Left cardiac atrium (tissue), 4 donors: ENCODE data around the gene TBX1. TPM values are rescaled to one million over a fixed set of nuclear protein-coding genes. Genes with fewer than 3 reads are reported as not detected.

Source experiments
- ATAC-seq, 2 donors: fragments of 200-7000 bp; cut with Tn5 transposase; one replicate each; pipeline ENCODE4 v1.9.1; 2020; ENCODE audit warnings: mild to moderate bottlenecking in 2 of 2, moderate library complexity in 2 of 2
- DNase-seq: peaks from one replicate; pipeline ENCODE4 v3.0.0-alpha.2; 2020
- intact Hi-C, 2 donors: fragments of 100-400 bp; cut with DNase I; formaldehyde crosslinking; loops; one replicate each; pipeline versions ENCODE4 v1.14.1 to v1.15.1; 2022 to 2023
- total RNA-seq, 2 donors: library from RNA; stranded (reverse); fragmentation: NEBNext Ultra II Directional; extraction: Animal tissue kit (Norgen Biotek cat#: 25700); gene quantifications; one replicate each; pipeline ENCODE4 v1.2.1, GENCODE V29; 2021
- donor health status: DM: no; HTN: yes; CAD: no.
- donor health status: DM: no; HTN: yes; CAD: no; lungs with severe emphysema.
- donor health status: DM: yes; HTN: yes; CAD: no.
- donor health status: Dilated cardiomyopathy.

TBX1 gene
- total RNA-seq, 2 donors from 2014 or later = 0.47 to 2.4 TPM

GRCh38 chr22:19748991-19749664 lies 11.4 kb upstream of the TBX1 start:
- intact Hi-C loops = no loop called here
- no peak for DNase-seq

DNA sequence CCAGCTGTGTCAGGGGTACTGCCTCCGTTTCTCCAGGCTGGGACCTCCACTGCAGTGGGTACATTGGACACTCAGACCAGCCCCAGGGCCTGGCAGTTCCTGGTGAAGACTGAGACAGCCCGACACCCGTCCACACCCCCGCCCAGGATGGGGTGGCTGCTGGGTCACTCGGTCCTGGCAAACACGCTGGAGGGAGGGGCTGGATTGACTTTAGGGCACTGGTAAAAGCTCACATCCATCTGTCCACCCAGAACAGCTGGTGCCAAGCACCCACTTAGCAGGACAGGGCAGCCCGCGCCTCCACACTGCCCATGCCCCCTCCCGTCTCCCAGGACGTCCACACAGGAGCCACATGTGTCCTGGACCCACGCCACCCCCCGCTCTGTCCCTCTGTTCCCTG lies 10.7 kb upstream of the TBX1 start:
- ATAC-seq = peak in 1 of 2 donors; percentile 31
- no peak for DNase-seq
- intact Hi-C loops = no loop called here

More at GRCh38 chr22:19748991-19749664, 11.4 kb upstream of the TBX1 start:
- ATAC-seq = no peak

GRCh38 chr22:19750507-19751490 lies 9.8 kb upstream of the TBX1 start:
- no peak for DNase-seq
- intact Hi-C loops = no loop called here
- no peak for ATAC-seq

DNA sequence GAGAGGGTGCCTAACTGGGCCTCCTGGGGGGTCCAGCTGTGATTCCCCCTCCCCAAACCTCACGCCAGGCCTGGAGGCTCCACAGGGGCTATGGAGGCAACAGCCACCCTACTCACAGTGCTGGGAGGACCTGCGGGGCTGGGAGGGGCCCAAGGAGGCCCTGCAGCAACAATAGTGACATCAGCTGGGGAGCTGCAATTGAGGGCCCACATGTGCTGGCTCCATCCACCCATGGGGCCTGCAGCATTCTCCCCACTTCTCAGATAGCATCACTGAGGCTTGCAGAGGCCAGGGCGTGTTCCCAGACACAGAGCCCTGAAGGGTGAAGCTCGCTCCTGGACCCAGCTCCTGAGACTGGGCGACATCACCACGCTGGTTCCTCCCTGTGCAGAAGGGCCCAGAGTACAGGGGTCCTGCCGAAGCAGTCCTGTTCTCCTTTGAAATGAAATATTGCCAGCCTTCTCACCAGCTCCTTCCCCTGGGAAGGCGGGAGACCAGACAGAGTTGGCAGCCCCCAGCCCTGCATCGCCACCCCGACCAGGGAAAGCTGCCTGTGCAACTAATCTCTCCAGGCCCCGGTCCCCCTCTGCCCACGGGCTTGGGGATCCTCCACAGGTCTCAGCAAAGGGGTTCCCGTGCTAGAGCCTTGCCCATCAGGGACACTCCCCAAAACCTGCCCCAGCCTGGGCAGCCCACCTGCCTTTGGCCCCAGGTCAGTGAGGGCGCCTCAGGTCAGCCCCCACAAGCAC lies 8.9 kb upstream of the TBX1 start:
- intact Hi-C loops = no loop called here
- ATAC-seq (no peak), DNase-seq (no peak)

DNA sequence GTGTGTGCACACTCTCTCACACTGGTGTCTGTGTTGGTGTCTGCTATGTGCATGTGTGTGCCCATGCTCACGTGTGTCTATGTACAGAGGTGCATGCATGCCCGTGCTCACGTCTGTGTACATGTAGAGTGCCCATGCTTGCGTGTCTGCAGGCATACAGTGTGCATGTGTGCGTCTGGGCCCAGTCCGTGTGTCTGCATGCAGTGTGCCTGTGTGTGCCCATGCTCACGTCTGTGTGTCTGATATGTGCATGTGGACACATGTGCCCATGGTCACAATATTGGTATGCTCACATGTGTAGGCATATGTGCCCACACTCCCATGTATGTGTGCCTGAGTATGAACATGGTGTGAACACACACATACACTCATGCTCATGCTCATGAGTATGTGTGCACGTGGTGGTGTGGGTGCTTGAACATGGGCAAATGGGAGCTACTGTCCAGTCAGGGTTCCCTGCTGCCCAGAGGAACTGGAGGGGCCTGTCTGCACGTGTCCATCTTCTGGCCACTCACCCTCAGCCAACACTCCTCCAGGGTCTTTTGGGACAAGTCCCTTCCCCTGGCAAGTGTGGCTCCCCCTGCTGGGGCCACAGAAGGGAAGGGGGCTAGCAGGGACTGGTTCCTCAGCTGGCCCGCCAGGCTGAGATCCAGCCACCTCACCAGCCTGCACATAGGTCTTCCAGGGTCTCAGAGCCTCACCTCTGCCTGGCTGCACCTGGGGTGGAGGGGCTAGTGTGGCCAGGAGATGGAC lies 7.3 kb upstream of the TBX1 start:
- DNase-seq (no peak), ATAC-seq (no peak)
- intact Hi-C loops = no loop called here

DNA sequence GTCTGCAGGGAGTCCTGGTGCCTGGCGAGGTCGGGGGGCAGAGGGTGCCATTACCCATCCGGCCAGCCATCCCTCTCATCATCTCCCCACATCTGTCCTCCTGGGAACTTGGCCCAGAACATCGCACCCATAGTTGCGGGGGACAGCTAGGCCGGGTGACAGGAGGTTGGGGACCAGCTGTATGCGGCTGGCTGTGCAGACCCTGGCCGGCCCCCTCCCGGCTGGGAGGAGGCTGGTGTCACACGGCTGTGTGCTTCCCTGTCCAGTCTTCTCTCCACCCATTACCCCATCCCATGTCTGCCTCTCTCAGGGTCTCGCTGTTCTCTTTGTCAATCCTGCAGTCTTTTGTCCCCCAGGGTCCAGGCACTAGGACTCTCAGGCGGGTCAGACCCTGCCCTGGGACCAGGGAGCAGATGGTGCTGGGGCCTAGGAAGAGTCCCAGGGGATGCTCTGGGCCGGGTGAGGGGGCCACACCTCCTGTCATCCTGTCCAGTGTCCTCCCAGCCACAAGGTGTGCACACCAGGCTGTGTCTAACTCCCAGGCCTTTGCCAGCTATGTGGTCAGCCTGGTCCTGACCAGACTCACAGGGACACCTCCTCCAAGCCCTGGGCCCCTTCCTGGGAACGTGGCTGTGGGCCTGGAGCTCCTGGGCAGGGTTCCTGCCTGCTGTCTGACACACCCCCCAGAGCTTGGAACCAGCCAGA lies 6.4 kb upstream of the TBX1 start:
- DNase-seq (no peak), ATAC-seq (no peak)
- intact Hi-C loops = no loop called here

- ATAC-seq (no peak), DNase-seq (no peak)
- intact Hi-C loops = no loop called here
These were observed 5.9 kb upstream of the TBX1 start for GRCh38 chr22:19754701-19755144.

DNA sequence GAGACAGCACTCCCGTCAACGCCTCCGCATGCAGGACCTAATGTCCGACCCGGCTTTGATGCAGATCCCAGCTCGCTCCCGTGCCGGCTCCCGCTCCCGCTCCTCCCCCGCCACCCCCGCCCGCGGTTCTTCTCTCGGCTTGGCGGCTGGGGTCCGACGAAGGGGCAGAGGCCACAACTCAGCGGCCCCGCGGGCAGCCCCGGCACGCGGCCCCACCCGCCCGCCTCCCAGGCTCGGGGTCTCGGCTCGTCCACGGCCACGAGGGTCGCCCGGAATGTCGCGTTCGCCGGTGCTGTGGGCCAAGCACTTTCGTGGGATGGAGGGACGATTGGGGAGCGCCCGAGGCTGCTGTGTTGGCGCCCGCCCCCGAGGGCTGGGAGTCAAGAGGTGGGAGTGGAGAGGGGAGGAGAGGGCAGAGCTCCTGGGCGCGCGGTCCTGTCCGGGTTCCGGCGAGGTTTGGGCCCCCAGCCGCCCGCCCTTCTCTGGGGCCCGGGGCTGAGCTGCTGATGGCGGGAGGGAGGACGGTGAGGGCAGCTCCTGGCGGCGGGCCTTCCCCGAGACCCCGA lies 5.3 kb upstream of the TBX1 start:
- ATAC-seq = no peak
- DNase-seq = no peak
- intact Hi-C loops = no loop called here

DNA sequence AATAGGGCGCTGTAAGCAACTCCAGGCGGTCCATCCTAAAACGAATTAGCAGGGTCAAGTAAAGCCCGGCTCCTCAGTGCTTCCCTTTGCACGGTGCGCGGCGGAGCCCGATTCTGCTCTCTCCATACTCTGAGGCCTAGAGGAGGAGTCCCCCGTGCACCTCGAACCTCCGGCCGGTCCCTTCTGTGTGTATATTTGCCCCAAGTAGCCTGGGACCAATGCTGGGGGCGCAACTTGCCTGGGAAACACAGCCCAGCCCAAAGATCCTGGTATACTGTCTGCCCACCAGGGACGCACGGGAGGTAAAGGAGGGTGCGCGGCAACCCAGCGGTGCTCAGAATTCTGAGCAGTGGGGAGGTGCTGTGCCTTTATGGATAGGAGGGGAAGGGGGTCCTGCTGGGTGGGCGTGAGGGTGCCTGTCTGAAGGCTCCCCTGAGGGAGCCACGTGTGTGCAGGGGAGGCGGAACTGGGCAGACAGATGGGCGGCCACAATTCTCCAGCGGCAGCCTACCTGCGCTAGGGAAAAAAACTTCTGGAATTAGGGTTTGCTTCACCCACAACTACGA lies 4.8 kb upstream of the TBX1 start:
- DNase-seq (no peak), ATAC-seq (no peak)
- intact Hi-C loops = no loop called here

- ATAC-seq (peak; percentile 41 to 56), DNase-seq (no peak)
- intact Hi-C loops = no loop called here
These were observed 4.1 kb upstream of the TBX1 start for GRCh38 chr22:19756288-19757128.

- intact Hi-C loops = no loop called here
- no peak for DNase-seq
- peak in 1 of 2 donors; percentile 22 for ATAC-seq
These were observed 3.2 kb upstream of the TBX1 start for GRCh38 chr22:19757140-19757984.

DNA sequence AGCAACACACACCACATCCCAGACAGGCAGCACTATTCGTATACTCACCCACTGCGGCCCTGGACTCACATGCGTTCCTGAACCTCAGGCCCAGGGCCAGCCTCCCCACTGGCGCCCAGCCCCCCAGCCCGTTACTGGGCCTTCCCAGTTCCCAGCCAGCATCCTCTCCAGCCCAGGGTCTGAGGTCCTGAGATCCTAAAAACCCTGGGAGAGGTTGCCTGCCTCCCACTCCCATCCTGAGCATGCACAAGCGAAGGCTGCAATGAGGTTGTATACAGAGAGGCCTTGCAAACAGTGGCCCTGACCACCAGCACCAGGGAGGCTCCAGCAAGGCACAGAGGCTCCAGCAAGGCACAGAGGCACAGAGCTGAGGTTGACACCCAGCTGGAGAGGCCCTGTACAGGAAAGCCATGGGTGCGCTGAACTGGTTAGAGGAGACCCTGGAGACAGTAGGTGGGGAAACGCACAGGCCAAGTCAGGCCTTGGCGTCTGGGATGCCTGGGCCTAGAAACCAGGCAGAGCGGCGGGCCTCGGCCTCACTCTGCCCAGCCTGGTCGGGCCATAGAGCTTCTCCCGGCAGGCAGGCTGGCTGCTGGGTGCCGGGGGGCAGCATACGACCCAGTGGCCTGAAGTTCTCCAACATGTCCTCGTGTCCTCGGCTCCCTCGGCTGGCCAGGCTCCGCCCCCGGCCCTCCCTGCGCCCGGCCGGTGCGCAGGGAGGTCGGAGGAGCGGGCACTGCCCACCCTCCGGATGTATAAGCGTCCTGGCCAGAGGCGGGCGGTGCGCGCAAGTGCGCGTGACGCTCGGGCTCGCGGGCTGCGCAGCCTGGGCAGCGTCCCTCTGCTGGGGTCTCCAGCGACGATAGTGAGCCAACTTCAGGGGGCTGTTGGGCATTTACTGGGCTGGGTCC lies 2.3 kb upstream of the TBX1 start:
- ATAC-seq (no peak), DNase-seq (no peak)
- intact Hi-C loops = no loop called here

GRCh38 chr22:19758896-19759426 lies 1.6 kb upstream of the TBX1 start:
- intact Hi-C loops = no loop called here
- DNase-seq (no peak), ATAC-seq (no peak)

GRCh38 chr22:19759427-19760057 lies 1.0 kb upstream of the TBX1 start:
- intact Hi-C loops = no loop called here
- ATAC-seq (no peak), DNase-seq (no peak)
